ENCODE results near the gene PLEKHS1. TPM values are rescaled to one million over a fixed set of nuclear protein-coding genes. Genes with fewer than 3 reads are reported as not detected.
"Not testable (repeated sequence)": the region's sequence is repeated elsewhere in the genome, so short reads cannot be mapped to it uniquely, and the experiment has no call there.

PLEKHS1 gene
- total RNA-seq, 3 donors from 2014 or later (not counting 1 experiment from before 2014, with no cell fraction given) = 0.14 to 0.90 (median 0.23) TPM

DNA sequence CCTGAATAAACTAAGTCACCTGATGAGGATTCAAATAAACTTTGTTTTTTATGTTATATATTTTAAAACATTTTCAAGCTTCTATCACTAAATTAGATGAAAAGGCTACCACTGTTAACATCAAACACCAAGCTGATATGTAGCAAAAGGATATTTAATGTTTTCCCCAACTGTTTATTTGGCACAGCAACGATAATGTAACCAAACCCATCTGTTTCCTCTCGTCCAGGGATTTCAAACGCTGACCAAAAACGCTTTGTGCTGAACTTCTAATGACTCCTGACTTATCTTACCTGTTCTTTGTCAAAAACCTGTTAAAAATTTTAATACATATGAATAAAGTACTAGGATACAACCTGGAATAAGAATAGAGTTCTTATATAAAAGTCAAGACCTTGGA is 71.9 kb downstream of the PLEKHS1 start:
- peaks cover 0 to 7% of the 10 kb centered on the region in 2 donors for H3K27me3 Mint-ChIP-seq (ENCODE audit: low read depth in 2 of 2)
- intact Hi-C loops (cut with micrococcal nuclease) = no loop called here
- H3K27ac Mint-ChIP-seq = no peak overlapping the region
- H3K27me3 ChIP-seq (ENCODE audit: control insufficient read depth, insufficient read depth, low read length) = no peaks in the 10 kb centered on the region
- TF ChIP-seq, protein P1, sequence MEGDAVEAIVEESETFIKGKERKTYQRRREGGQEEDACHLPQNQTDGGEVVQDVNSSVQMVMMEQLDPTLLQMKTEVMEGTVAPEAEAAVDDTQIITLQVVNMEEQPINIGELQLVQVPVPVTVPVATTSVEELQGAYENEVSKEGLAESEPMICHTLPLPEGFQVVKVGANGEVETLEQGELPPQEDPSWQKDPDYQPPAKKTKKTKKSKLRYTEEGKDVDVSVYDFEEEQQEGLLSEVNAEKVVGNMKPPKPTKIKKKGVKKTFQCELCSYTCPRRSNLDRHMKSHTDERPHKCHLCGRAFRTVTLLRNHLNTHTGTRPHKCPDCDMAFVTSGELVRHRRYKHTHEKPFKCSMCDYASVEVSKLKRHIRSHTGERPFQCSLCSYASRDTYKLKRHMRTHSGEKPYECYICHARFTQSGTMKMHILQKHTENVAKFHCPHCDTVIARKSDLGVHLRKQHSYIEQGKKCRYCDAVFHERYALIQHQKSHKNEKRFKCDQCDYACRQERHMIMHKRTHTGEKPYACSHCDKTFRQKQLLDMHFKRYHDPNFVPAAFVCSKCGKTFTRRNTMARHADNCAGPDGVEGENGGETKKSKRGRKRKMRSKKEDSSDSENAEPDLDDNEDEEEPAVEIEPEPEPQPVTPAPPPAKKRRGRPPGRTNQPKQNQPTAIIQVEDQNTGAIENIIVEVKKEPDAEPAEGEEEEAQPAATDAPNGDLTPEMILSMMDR (IDR thresholded peaks at IDR 0.05) = no peak
- H3K36me3 ChIP-seq (ENCODE audit: control insufficient read depth, insufficient read depth, low read length) = no peaks in the 10 kb centered on the region
- no peaks in the 10 kb centered on the region for H3K4me1 Mint-ChIP-seq
- H3K9me3 ChIP-seq (ENCODE audit: control insufficient read depth, insufficient read depth, low read length) = no peaks in the 10 kb centered on the region
- no peak overlapping the region for H3K4me3 Mint-ChIP-seq
- no peak for DNase-seq
- no peaks in the 10 kb centered on the region for H3K36me3 Mint-ChIP-seq
- no peak for ATAC-seq
- no peak overlapping the region for H3K4me3 ChIP-seq (ENCODE audit: low read length)
- H3K4me1 ChIP-seq (ENCODE audit: control insufficient read depth, insufficient read depth, low read length) = no peaks in the 10 kb centered on the region
- no peaks in the 10 kb centered on the region for H3K9me3 Mint-ChIP-seq
- no peak overlapping the region for H3K27ac ChIP-seq (ENCODE audit: low read length)
- 93% methylated on average over 4 of the region's 4 CpGs for WGBS (ENCODE audit: insufficient coverage)

- DNase-seq = no peak
- H3K36me3 Mint-ChIP-seq = no peaks in the 10 kb centered on the region
- H3K27me3 ChIP-seq (ENCODE audit: control insufficient read depth, insufficient read depth, low read length) = no peaks in the 10 kb centered on the region
- intact Hi-C loops (cut with micrococcal nuclease) = no loop called here
- no peaks in the 10 kb centered on the region for H3K9me3 Mint-ChIP-seq
- no peak overlapping the region for H3K4me3 ChIP-seq (ENCODE audit: low read length)
- TF ChIP-seq, protein P1 (IDR thresholded peaks at IDR 0.05) = no peak
- H3K4me1 Mint-ChIP-seq = no peaks in the 10 kb centered on the region
- no peak for ATAC-seq
- WGBS (ENCODE audit: insufficient coverage) = 100% methylated on average over 2 of the region's 2 CpGs
- no peak overlapping the region for H3K27ac ChIP-seq (ENCODE audit: low read length)
- H3K4me3 Mint-ChIP-seq = no peak overlapping the region
- H3K36me3 ChIP-seq (ENCODE audit: control insufficient read depth, insufficient read depth, low read length) = no peaks in the 10 kb centered on the region
- H3K27ac Mint-ChIP-seq = no peak overlapping the region
- H3K9me3 ChIP-seq (ENCODE audit: control insufficient read depth, insufficient read depth, low read length) = no peaks in the 10 kb centered on the region
- peaks cover 0 to 10% of the 10 kb centered on the region in 2 donors for H3K27me3 Mint-ChIP-seq (ENCODE audit: low read depth in 2 of 2)
- H3K4me1 ChIP-seq (ENCODE audit: control insufficient read depth, insufficient read depth, low read length) = no peaks in the 10 kb centered on the region
Observed at GRCh38 chr10:113825791-113826190, 74.3 kb downstream of the PLEKHS1 start.

DNA sequence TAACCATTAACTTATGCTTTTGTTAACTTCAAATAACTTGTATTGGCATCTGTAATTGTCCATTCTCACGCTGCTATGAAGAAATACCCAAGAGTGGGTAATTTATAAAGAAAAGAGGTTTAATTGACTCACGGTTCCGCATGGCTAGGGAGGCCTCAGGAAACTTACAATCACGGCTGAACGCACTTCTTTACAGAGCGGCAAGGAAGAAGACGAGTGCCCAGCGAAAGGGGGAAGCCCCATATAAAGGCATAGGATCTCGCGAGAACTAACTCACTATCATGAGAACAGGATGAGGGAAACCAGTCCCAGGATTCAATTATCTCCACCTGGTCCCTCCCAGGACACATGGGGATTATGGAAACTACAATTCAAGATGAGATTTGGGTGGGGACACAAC is 77.1 kb downstream of the PLEKHS1 start:
- intact Hi-C loops (cut with micrococcal nuclease); H3K4me3 ChIP-seq (ENCODE audit: low read length); DNase-seq; H3K27ac ChIP-seq (ENCODE audit: low read length); H3K27me3 Mint-ChIP-seq (ENCODE audit: low read depth in 2 of 2); H3K27ac Mint-ChIP-seq; H3K4me1 Mint-ChIP-seq; H3K4me3 Mint-ChIP-seq; ATAC-seq; H3K27me3 ChIP-seq (ENCODE audit: control insufficient read depth, insufficient read depth, low read length); H3K9me3 ChIP-seq (ENCODE audit: control insufficient read depth, insufficient read depth, low read length); H3K36me3 Mint-ChIP-seq; H3K4me1 ChIP-seq (ENCODE audit: control insufficient read depth, insufficient read depth, low read length); H3K9me3 Mint-ChIP-seq; H3K36me3 ChIP-seq (ENCODE audit: control insufficient read depth, insufficient read depth, low read length): not testable (repeated sequence)
- 83% methylated on average over 10 of the region's 10 CpGs for WGBS (ENCODE audit: insufficient coverage)

Other genes starting within 250 kb of the PLEKHS1 start
- not detected for gene HABP2, start 198.6 kb upstream of the PLEKHS1 start, total RNA-seq
- gene NRAP, start 87.6 kb upstream of the PLEKHS1 start, total RNA-seq = not detected
- gene CASP7, start 71.8 kb upstream of the PLEKHS1 start, total RNA-seq = 10 to 100 TPM; 13.4 to 20.0 (median 14.9) TPM
- gene DCLRE1A, start 102.4 kb downstream of the PLEKHS1 start, total RNA-seq = 1 to 10 TPM; 4.4 to 5.9 (median 5.2) TPM
- gene NHLRC2, start 103.0 kb downstream of the PLEKHS1 start, total RNA-seq = 10 to 100 TPM; 19.0 to 24.7 (median 22.4) TPM

Measured in natural killer cell (primary cell).